ENCODE data around the gene SLC9A2.

SLC9A2 gene

DNA sequence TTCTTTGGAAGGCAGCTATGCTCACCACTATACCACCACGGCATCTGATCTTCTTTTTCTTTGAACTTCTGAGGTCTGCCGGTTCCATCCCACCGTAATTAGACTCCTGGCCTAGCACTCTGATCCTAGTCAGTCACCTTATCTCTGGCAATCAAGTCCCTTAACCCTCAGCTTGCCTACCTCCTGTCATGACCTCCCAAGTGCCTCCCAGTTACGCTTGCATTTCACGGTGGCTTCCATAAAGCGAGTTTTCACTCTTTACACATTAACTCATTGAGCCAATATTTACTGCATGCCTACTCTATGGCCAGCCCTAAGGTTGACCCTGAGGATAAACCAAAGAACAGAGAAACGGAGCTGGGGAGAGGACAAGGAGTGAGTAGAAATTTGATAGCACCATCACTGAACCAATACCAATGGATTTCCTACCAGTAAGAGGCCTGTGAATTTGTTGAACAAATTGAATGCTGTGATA, 104.7 kb downstream of the SLC9A2 start:
- no peak overlapping the region for H3K4me3 ChIP-seq (ENCODE audit: low read depth, low read length)
- TF ChIP-seq, protein P1, sequence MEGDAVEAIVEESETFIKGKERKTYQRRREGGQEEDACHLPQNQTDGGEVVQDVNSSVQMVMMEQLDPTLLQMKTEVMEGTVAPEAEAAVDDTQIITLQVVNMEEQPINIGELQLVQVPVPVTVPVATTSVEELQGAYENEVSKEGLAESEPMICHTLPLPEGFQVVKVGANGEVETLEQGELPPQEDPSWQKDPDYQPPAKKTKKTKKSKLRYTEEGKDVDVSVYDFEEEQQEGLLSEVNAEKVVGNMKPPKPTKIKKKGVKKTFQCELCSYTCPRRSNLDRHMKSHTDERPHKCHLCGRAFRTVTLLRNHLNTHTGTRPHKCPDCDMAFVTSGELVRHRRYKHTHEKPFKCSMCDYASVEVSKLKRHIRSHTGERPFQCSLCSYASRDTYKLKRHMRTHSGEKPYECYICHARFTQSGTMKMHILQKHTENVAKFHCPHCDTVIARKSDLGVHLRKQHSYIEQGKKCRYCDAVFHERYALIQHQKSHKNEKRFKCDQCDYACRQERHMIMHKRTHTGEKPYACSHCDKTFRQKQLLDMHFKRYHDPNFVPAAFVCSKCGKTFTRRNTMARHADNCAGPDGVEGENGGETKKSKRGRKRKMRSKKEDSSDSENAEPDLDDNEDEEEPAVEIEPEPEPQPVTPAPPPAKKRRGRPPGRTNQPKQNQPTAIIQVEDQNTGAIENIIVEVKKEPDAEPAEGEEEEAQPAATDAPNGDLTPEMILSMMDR (IDR thresholded peaks at IDR 0.05; ENCODE audit: control insufficient read depth, extremely low read depth, insufficient read depth) = no peak
- no peak for DNase-seq (ENCODE audit: low read depth)

DNA sequence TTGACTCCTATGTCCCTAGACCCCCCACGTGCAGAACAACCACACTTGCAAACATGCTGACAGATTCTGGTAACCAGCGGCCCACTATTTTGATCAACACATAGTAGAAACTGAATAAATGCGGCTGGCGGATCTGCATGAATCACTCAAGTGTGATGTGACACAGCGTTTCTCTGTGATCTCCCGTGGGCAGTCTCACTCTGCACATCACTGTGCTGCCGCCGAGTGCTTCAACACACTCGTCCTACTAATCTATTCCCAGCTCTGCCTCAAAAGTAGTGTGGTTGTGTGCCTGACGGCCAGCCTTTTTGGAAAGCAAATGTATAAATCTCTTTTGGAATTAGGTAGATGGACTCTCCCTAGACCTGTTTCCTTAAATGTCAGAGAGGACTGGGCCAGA, 105.2 kb downstream of the SLC9A2 start:
- TF ChIP-seq, protein P1 (IDR thresholded peaks at IDR 0.05; ENCODE audit: control insufficient read depth, extremely low read depth, insufficient read depth) = no peak
- H3K4me3 ChIP-seq (ENCODE audit: low read depth, low read length) = no peak overlapping the region
- DNase-seq (ENCODE audit: low read depth) = no peak

DNA sequence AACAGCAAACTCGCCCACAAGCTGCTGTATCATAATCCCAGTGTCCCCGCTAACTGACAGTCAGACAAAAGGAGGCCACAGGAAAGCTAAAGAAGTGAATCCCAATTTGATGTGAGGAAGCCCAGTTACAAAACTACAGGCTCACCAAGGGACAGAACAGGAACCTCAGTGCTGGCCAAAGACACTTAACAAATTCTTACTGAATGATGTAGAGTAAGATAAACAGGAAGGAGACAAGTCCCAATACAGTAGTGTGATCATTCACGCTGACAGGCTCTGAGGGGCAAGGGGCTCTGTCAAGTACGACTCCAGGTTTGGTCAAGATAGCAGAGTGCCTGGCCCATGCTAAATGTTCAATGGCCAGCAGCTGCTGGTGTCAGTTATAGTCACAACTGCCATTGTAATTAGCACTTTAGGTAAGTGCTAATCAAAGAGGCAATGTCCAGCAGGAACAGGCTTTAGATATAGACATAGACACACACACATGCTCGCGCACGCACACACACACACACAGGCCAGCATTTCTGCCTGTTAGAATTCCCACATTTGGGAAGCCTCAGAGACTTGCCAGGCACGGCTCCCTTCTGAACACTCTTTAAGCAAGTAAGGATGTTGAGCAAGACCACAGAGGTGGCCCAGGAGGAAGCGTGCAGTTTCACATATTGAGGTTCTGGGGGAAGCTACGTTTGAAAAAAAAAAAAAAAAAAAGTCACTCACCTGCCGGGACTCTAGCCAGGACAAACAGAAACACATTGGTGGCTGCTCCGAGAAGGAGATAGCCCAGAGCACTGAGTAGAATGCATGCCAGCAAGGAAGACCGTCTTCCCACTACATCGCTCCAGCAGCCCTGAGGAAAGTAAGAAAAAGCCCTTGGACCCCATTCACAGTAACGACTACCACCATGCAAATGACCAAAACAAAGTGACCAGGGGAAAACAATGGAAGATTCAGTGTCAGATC, 107.1 kb downstream of the SLC9A2 start:
- no peak for DNase-seq (ENCODE audit: low read depth)
- TF ChIP-seq, protein P1 (IDR thresholded peaks at IDR 0.05; ENCODE audit: control insufficient read depth, extremely low read depth, insufficient read depth) = no peak

DNA sequence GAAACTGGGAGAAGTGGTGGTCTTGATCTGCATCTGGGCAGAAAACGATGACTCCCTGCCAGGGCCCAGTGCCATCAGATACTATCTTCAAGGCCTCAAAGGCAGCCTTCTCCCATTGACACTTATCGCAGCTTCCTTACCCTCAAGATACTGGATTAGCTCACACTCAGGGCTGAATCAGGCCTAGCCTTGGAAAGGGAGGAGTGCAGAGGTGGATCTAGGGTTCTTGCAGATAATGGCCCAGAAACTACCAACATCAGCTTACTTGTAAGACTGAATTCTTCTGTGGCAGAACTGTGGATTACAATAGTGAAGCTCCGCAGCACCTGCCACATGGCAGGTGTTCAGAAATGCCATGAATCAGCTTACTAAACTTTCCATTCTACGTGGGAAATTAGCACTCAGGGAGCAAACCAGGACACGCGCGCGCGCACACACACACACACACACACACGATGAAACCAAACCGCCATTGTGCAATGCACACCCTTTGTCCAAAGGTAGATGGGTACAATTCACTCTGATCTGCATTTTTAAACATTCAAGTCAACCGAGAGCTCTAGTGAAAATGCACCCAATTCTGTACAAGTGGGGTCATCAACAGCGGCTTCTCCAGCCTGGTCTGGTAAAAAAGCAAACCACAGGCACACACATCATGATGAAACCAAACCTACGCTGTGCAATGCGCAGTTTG, 116.2 kb downstream of the SLC9A2 start:
- peak overlapping the region; percentile 85 for H3K4me3 ChIP-seq (ENCODE audit: low read depth, low read length)
- TF ChIP-seq, protein P1 (IDR thresholded peaks at IDR 0.05; ENCODE audit: control insufficient read depth, extremely low read depth, insufficient read depth) = no peak
- DNase-seq (ENCODE audit: low read depth) = no peak

More for the DNA sequence above, 107.1 kb downstream of the SLC9A2 start:
- no peak overlapping the region for H3K4me3 ChIP-seq (ENCODE audit: low read depth, low read length)

DNA sequence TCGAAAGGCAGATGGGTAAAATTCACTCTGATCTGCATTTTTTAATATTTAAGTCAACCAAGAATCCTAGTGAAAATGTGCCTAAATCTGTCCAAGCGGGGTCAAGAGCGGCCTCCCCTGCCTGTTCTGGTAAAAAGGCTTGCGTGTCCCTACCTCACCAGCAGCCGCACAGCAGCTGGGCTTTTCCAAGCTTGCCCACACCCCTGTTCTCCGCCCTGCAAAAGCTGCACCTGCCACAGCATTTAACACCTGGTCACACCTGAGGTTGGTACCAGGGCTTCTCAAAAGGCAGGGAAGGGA, 116.7 kb downstream of the SLC9A2 start:
- DNase-seq (ENCODE audit: low read depth) = no peak
- TF ChIP-seq, protein P1 (IDR thresholded peaks at IDR 0.05; ENCODE audit: control insufficient read depth, extremely low read depth, insufficient read depth) = no peak
- peak overlapping the region; percentile 85 for H3K4me3 ChIP-seq (ENCODE audit: low read depth, low read length)

DNA sequence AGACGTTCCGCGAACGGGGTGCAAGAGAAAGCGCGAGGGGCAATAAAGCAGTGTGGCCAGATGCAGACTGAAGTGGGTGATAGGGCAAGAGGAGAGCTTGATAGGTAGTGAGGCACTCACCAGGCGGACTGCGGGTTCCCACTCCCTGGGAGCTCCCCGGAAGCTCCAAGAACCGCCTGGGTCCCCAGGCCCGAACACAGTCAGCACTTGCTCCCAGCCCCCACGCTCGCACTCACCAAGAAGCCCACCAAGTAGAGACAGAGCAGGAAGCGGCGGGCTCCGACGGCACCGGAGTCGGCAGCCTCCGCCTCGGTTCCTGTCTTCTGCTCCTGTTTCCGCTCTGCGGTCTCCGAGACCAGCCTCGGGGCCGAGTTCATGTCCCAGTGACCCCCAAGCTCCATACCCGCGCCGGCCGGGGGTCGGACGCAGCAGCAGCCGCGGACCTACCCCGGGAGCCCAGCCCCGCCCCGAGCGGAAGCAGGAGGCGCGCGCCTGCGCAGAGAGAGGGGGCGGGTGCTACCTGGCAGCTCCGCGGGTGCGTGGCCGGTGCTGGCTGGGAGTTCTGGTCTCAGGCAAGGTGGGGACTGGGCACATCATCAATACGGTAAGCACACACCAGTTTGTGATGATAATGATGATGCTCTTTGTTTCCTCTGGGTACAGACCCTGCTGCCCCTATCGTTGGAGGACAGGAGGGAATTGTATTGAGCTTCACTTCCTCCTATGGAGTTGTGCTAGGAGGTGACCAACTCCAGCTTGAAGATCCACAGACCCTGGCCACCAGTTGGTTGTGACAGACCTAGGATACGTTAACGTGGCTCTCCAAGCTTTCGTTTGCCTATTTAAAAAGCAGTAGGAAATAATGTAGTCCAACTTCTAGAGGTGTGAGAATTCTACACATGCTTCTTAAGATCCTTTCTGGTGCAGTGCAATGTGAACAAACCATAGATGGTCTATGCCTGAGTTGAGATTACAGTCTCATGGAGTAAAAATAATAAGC, 117.4 kb downstream of the SLC9A2 start:
- DNase-seq (ENCODE audit: low read depth) = no peak
- peak overlapping the region; percentile 85 for H3K4me3 ChIP-seq (ENCODE audit: low read depth, low read length)
- TF ChIP-seq, protein P1 (IDR thresholded peaks at IDR 0.05; ENCODE audit: control insufficient read depth, extremely low read depth, insufficient read depth) = no peak

Data from LNCaP clone FGC (cell line).